Calu3 (cell line): ENCODE results near the gene LRRC52. TPM values are rescaled to one million over a fixed set of nuclear protein-coding genes. Genes with fewer than 3 reads are reported as not detected.

ENCODE experiments used
- BruUV-seq: library from RNA; stranded (reverse); fragments of 400-500 nt; replicated peaks from 2 replicates; lab custom pipeline; 2021; lab: Mats Ljungman, UMichigan
- CTCF ChIA-PET: fragments of 300-600 bp; sonication (Branson Sonifier 250); formaldehyde crosslinking; loops from one replicate; lab custom pipeline; 2022; ENCODE audit warnings: antibody characterized with exemption; lab: Charles Lee
- DNase-seq: peaks from one replicate; pipeline ENCODE4 v3.0.0; 2022
- H3K27ac Mint-ChIP-seq: one replicate; pipeline ENCODE4 v1.8.0; 2022; ENCODE audit warnings: mixed read lengths; ENCODE audit not compliant: unreplicated experiment
- H3K27me3 Mint-ChIP-seq: one replicate; pipeline ENCODE4 v1.8.0; 2022; ENCODE audit warnings: mixed read lengths; ENCODE audit not compliant: unreplicated experiment
- H3K36me3 Mint-ChIP-seq: one replicate; pipeline ENCODE4 v1.8.0; 2022; ENCODE audit warnings: mild to moderate bottlenecking, moderate library complexity, mixed read lengths; ENCODE audit not compliant: insufficient read depth, unreplicated experiment
- H3K4me1 Mint-ChIP-seq: one replicate; pipeline ENCODE4 v1.8.0; 2022; ENCODE audit warnings: mild to moderate bottlenecking, low read depth, mixed read lengths; ENCODE audit not compliant: unreplicated experiment
- H3K4me3 Mint-ChIP-seq: one replicate; pipeline ENCODE4 v1.8.0; 2022; ENCODE audit warnings: mild to moderate bottlenecking, low read depth, moderate library complexity, mixed read lengths; ENCODE audit not compliant: unreplicated experiment
- H3K9me3 Mint-ChIP-seq: one replicate; pipeline ENCODE4 v1.8.0; 2022; ENCODE audit warnings: low read depth, mixed read lengths; ENCODE audit not compliant: unreplicated experiment
- CTCF ChIP-seq: fragments of 200-600 bp; IDR thresholded peaks from one replicate; pipeline ENCODE4 v1.8.0; 2022; ENCODE audit warnings: antibody characterized with exemption; ENCODE audit not compliant: unreplicated experiment
- intact Hi-C: fragments of 100-400 bp; cut with micrococcal nuclease; formaldehyde crosslinking; loops from one replicate; pipeline ENCODE4 v1.10.0; 2022; ENCODE audit not compliant: unreplicated experiment
- total RNA-seq: library from RNA; stranded (reverse); gene quantifications from 2 replicates; pipeline ENCODE4 v1.2.3, GENCODE V29; 2022

Gene LRRC52
- total RNA-seq, 1 experiment from 2014 or later, result not detected

- H3K36me3 Mint-ChIP-seq, result no peaks in the 10 kb centered on the region
- no TSS peak for BruUV-seq
- intact Hi-C loops, result no loop called here
- peaks cover 67% of the 10 kb centered on the region for H3K27me3 Mint-ChIP-seq
- H3K4me1 Mint-ChIP-seq, result peaks cover 6% of the 10 kb centered on the region
- no peak overlapping the region for H3K27ac Mint-ChIP-seq
- CTCF ChIA-PET, result no interaction called here
- no peak overlapping the region for H3K4me3 Mint-ChIP-seq
- DNase-seq, result no peak
- no peak for TF ChIP-seq CTCF
- no peaks in the 10 kb centered on the region for H3K9me3 Mint-ChIP-seq
Measured at GRCh38 chr1:165544996-165545395, 1.2 kb downstream of the LRRC52 start.

GRCh38 chr1:165545974-165546373 is 2.2 kb downstream of the LRRC52 start:
- intact Hi-C loops, result no loop called here
- Mint-ChIP-seq H3K4me3 (no peak overlapping the region), H3K36me3 (no peaks in the 10 kb centered on the region), H3K4me1 (peaks cover 6% of the 10 kb centered on the region), H3K27me3 (peaks cover 73% of the 10 kb centered on the region), H3K27ac (no peak overlapping the region), H3K9me3 (no peaks in the 10 kb centered on the region)
- BruUV-seq, result no TSS peak
- DNase-seq, result no peak
- CTCF ChIA-PET, result no interaction called here
- TF ChIP-seq CTCF, result no peak

GRCh38 chr1:165549973-165550372 is 6.2 kb downstream of the LRRC52 start:
- CTCF ChIA-PET, result interaction anchor here (0.5 kb wide), 1 partner anchor 529 kb away, joined by 3 read pairs; no protein-coding TSS in a partner anchor
- no peak for TF ChIP-seq CTCF
- no peaks in the 10 kb centered on the region for H3K9me3 Mint-ChIP-seq
- H3K27me3 Mint-ChIP-seq, result peaks cover 95% of the 10 kb centered on the region
- no peak overlapping the region for H3K27ac Mint-ChIP-seq
- H3K4me1 Mint-ChIP-seq, result no peaks in the 10 kb centered on the region
- no peaks in the 10 kb centered on the region for H3K36me3 Mint-ChIP-seq
- H3K4me3 Mint-ChIP-seq, result no peak overlapping the region
- BruUV-seq, result no TSS peak
- no peak for DNase-seq
- intact Hi-C loops, result no loop called here

DNA sequence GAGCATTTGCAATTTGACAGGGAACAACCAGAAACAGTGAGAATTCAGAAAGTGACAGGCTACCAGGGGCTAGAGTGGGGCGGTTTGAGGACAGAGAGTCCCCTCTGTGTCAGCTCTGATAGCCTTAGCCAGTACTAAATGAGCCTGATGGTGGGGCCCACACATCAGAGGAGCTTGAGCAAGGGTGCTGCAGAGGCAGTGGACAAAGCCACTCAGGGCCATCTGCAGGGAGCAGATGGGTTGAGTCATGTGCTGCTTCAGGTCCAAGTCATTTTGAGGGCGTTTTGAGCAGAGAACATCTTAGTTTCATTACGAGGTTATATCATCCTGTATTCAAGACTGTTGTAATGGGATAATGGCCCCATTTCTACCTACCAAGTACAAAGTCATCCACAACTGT is 7.7 kb downstream of the LRRC52 start:
- H3K4me1 Mint-ChIP-seq, result no peaks in the 10 kb centered on the region
- no peaks in the 10 kb centered on the region for H3K36me3 Mint-ChIP-seq
- no peak overlapping the region for H3K27ac Mint-ChIP-seq
- CTCF ChIA-PET, result no interaction called here
- no peak overlapping the region for H3K4me3 Mint-ChIP-seq
- intact Hi-C loops, result no loop called here
- H3K9me3 Mint-ChIP-seq, result no peaks in the 10 kb centered on the region
- DNase-seq, result no peak
- TF ChIP-seq CTCF, result no peak
- no TSS peak for BruUV-seq
- H3K27me3 Mint-ChIP-seq, result peaks cover 89% of the 10 kb centered on the region
